T1000 (cell line): Measurements from ENCODE around the gene SMYD5.
"Not testable (repeated sequence)": the region's sequence is repeated elsewhere in the genome, so short reads cannot be mapped to it uniquely, and the experiment has no call there.

Experiments
- DNase-seq: peaks from one replicate; lab custom pipeline; 2025; ENCODE audit warnings: mixed read lengths; lab: John Stamatoyannopoulos, UW

The SMYD5 gene

DNA sequence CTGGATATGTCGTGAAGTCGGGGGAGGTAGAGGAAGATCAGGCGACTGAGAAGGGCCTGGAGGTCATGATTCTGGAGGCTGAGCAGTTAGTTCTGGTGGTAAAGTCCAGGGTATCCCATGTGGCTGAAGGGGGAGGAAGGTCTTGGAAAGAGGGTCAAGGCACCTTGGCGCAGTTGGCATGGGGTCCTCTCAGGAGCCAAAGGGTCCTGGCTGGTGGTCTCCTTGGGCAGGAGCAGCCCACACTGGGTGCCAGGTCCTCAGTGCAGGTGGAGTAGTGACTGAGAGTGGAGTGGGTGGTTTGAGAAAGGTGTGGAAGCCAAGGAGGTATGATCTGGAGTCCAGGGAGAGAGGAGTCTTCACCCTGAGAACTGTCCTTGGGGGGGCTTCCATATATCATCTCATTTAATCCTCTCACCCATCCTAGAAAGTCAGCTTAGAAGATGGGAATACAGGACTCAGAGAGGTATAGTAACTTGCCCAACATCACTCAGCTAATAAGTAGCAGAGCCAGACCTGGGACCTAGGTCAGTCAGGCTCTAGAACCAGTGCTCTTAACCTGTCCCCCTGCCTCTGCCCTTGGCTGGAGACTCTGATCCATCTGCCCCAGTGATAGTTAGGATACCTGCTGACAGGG lies 45.8 kb downstream of the SMYD5 start:
- no peak for DNase-seq

- no peak for DNase-seq
Observed at GRCh38 chr2:73260338-73260984, 46.4 kb downstream of the SMYD5 start.

DNA sequence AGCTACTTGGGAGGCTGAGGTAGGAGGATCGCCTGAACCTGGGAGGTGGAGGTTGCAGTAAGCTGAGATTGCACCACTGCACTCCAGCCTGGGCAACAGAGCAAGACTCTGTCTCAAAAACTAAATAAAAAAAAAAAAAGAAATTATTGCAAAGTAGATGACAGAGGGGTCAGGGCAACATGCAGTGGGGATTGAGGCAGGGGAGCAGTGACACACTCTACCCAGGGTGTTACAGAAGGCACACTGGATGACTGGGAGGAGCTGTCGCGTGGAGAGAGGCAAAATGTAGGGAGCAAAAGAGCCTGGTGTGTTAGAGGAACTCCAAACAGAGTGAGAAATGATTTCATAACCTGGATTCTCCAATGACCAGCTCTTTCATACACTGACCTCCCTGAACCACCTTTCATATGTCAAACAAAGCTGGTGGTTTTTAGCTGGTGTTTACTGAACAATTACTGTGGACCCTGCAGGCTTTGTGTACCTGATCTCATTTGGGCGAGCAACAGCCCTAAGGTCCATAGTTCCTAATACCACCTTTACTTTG lies 48.1 kb downstream of the SMYD5 start:
- no peak for DNase-seq

DNA sequence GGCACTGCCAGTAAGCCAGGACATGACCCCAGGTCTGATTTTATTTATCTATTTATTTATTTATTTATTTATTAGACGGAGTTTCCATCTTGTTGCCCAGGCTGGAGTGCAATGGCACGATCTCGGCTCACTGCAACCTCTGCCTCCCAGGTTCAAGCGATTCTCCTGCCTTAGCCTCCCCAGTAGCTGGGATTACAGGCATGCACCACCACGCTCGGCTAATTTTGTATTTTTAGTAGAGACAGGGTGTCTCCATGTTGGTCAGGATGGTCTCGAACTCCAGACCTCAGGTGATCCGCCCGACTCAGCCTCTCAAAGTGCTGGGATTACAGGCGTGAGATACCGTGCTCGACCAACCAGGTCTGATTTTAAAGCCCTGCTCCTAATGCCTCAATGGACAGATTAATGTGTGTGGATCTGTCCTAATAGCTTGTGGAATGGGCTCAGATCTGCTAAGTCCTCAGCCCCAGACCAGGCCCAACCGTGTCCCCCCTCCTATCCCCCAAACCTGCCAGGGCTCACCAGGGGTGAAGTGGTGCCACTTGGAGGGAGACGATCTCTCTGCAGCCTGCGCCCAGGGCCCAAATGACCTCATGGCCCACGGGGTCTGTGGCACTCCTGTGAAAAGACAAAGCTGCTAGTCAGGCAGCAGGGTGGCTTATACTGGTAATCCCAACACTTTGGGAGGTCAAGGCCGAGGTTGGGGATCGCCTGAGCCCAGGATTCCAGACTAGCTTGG lies 48.8 kb downstream of the SMYD5 start:
- DNase-seq: not testable (repeated sequence)

DNA sequence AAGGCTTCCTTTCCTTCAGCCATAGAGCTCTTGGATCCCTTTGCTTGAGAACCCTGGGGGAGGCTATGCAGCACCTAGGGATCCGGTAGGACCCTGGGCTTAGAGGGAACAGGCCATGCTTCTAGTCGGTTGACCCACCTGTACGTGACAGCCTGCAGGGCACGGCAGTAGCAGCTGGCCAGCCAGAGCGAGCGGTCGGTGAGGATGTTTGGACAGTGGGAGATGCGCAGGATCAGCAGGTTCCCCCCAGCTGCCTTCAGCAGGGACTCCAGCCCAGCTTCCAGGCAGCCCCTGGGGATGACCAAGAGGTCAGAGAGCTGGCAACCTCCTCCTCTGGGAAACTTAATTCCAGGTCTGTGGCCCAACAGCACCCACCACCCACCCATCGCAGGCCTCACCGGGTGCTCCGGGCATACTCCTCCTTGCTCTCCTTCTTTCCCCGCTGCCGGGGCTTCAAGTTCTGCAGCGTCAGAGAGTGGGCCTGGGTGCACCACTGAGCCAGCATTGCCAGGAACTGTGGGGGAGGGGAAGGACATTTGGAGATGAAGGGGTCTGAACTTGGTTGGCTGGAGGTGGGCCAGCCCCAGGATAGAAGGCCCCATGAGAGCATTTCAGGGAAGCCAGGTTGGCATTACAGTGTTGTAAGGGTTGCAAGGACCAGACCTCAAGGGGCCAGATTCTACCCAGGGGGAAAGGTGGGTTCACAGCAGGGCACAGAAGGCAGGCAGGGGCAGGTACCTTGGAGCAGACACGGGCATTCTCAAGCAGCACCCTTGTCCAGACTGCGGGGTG lies 49.7 kb downstream of the SMYD5 start:
- DNase-seq: no peak

DNA sequence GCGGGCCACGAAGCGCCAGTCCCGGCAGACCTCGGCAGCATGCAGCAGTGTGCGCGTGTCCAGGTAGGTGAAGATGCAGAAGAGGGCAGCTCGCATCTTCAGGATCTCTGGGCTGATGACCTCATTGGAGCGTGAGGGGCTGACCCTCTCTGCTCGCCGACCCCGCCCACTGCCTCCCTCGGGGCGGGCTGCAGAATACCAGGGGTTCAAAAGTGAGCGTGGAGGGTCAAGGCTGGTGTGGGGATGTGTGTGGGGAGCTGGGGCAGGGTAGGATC lies 50.2 kb downstream of the SMYD5 start:
- no peak for DNase-seq

- no peak for DNase-seq
Observed at GRCh38 chr2:73264783-73265182, 50.7 kb downstream of the SMYD5 start.

GRCh38 chr2:73265298-73266060 lies 51.4 kb downstream of the SMYD5 start:
- DNase-seq: no peak

GRCh38 chr2:73266061-73266901 lies 52.2 kb downstream of the SMYD5 start:
- DNase-seq: no peak

DNA sequence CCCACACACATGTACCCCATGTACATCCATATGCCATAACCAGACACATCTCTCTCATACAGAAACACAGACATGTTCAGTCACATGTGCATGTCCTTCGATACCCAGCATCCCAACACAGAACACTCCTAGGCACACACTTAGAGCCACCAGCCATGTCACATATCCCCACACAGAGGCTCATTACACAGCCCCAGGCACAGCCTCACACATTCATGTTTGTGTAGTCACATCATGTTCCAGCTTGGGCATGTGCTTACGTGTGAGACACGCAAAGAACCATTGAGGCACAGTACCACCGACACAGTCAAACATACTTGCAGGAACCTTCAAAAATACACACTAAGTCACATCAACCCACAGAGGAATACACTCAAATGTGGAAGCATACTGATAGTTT lies 53.0 kb downstream of the SMYD5 start:
- DNase-seq: no peak

GRCh38 chr2:73268366-73268829 lies 54.4 kb downstream of the SMYD5 start:
- DNase-seq: no peak

DNA sequence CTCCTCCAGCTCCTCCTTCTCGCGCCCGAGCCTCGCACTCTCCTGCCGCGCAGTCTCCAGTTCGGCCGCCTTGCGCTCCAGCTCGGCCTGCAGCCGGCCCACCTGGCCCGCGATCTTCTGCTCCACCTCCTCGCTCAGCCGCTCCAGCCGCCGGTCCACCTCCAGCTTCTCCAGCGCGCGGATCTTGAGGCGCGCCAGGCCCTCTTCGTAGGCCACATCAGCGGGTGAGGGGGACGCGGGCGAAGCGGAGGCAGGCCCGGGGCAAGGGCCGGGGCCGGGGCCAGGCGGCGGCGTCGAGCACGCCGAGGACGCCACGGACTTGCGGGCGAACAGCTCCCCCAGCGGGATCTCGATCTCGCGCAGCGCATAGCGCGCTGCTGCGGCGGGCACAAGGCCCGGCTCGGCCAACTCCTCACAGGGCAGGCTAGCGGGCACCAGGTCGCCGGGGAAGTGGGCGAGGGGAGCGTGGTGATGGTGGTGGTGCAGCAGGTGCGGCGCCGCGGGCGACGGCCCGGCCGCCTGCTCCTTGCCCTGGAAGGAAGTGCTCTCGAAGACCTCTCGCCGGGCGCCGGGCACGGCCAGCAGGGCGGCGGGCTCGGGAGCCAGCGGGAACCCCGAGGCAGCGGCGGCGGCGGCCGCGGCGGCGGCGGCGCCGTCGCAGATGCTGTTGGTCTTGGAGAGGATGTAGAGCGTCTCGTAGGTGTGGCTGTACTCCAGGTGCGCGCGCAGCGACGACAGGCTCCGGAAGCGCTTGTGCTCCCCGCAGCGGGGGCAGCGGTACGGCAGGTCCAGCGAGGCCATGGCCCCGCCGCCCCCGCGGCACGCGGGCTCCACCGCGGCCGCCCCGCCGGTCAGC lies 55.0 kb downstream of the SMYD5 start:
- DNase-seq: no peak

- DNase-seq: no peak
Observed at GRCh38 chr2:73269686-73270465, 55.8 kb downstream of the SMYD5 start.

DNA sequence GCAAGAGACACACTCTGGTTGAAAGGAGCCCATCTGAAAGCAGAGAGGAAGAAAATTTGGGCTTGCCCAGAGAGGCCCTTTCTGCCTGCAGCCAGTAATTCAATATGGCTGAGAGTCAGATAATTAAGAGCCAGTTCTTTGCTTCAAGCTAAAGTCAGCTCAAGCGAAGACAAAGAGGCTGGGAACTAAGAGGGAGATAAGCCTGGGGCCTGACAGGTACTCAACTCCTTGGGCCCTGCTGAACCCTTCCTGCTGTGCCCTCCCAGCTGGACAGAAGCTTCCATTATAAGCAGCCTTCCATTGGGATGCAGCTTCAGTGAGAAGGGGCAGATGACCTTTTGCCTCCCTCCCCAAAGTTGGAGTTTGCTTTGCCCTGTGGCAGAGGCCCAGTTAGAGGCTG lies 58.2 kb downstream of the SMYD5 start:
- no peak for DNase-seq
